PC-9 (cell line): ENCODE results near the gene AMPD1.

Experiments used
- EZH2 ChIP-seq: fragments of 200-600 bp; sonication (generic); IDR thresholded peaks from 2 replicates; pipeline ENCODE4 v1.8.0; 2017; ENCODE audit warnings: antibody characterized with exemption, low read depth
- TF ChIP-seq, protein P1 (sequence below): fragments of 200-600 bp; sonication (generic); conservative IDR thresholded peaks from 2 replicates; pipeline ENCODE4 v1.6.1; 2017; ENCODE audit warnings: mixed run types, antibody characterized with exemption, mild to moderate bottlenecking, moderate library complexity

- TF ChIP-seq, protein P1, sequence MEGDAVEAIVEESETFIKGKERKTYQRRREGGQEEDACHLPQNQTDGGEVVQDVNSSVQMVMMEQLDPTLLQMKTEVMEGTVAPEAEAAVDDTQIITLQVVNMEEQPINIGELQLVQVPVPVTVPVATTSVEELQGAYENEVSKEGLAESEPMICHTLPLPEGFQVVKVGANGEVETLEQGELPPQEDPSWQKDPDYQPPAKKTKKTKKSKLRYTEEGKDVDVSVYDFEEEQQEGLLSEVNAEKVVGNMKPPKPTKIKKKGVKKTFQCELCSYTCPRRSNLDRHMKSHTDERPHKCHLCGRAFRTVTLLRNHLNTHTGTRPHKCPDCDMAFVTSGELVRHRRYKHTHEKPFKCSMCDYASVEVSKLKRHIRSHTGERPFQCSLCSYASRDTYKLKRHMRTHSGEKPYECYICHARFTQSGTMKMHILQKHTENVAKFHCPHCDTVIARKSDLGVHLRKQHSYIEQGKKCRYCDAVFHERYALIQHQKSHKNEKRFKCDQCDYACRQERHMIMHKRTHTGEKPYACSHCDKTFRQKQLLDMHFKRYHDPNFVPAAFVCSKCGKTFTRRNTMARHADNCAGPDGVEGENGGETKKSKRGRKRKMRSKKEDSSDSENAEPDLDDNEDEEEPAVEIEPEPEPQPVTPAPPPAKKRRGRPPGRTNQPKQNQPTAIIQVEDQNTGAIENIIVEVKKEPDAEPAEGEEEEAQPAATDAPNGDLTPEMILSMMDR = no peak
- no peak for TF ChIP-seq EZH2
These were observed 6.8 kb downstream of the AMPD1 start for GRCh38 chr1:114688526-114688925.
